BE2C (cell line): ENCODE measurements around the gene IRF2BPL.

Experiments
- DNase-seq: peaks from one replicate; pipeline ENCODE4 v3.0.0-alpha.2; 2020
- H3K27me3 ChIP-seq: fragments of 250-450 bp; sonication (Bioruptor Pico); 2 replicates; pipeline ENCODE4 v1.5.1; 2020; ENCODE audit warnings: mild to moderate bottlenecking
- H3K36me3 ChIP-seq: fragments of 250-450 bp; sonication (Bioruptor Pico); 2 replicates; pipeline ENCODE4 v1.5.1; 2020; ENCODE audit warnings: mild to moderate bottlenecking
- H3K4me1 ChIP-seq: fragments of 250-450 bp; sonication (Bioruptor Pico); 2 replicates; pipeline ENCODE4 v1.5.1; 2020
- H3K4me3 ChIP-seq: 2 replicates; pipeline ENCODE4 v1.5.1; 2011; ENCODE audit warnings: low read depth, low read length
- H3K9me3 ChIP-seq: fragments of 250-450 bp; sonication (Bioruptor Pico); 2 replicates; pipeline ENCODE4 v1.5.1; 2020
- CTCF ChIP-seq: IDR thresholded peaks from 2 replicates; pipeline ENCODE4 v1.5.1; 2012; ENCODE audit warnings: mild to moderate bottlenecking, low read depth, low read length

IRF2BPL gene

GRCh38 chr14:77069551-77069950 is 41.0 kb upstream of the IRF2BPL start:
- no peak overlapping the region for H3K4me3 ChIP-seq
- no peaks in the 10 kb centered on the region for H3K27me3 ChIP-seq
- peaks cover 32% of the 10 kb centered on the region for H3K4me1 ChIP-seq
- no peaks in the 10 kb centered on the region for H3K36me3 ChIP-seq
- DNase-seq: no peak
- no peak for TF ChIP-seq CTCF
- H3K9me3 ChIP-seq: no peaks in the 10 kb centered on the region

- Histone ChIP-seq H3K9me3 (no peaks in the 10 kb centered on the region), H3K27me3 (no peaks in the 10 kb centered on the region), H3K36me3 (no peaks in the 10 kb centered on the region), H3K4me3 (no peak overlapping the region), H3K4me1 (peaks cover 32% of the 10 kb centered on the region)
- no peak for TF ChIP-seq CTCF
- no peak for DNase-seq
Observed at GRCh38 chr14:77068517-77069200, 40.2 kb upstream of the IRF2BPL start.

GRCh38 chr14:77067632-77068516 is 39.4 kb upstream of the IRF2BPL start:
- H3K9me3 ChIP-seq: no peaks in the 10 kb centered on the region
- TF ChIP-seq CTCF: peak; percentile 95
- H3K4me1 ChIP-seq: peaks cover 32% of the 10 kb centered on the region
- no peaks in the 10 kb centered on the region for H3K36me3 ChIP-seq
- H3K4me3 ChIP-seq: no peak overlapping the region
- H3K27me3 ChIP-seq: no peaks in the 10 kb centered on the region
- DNase-seq: peak; percentile 83

GRCh38 chr14:77066578-77067172 is 38.2 kb upstream of the IRF2BPL start:
- no peak overlapping the region for H3K4me3 ChIP-seq
- H3K4me1 ChIP-seq: peaks cover 32% of the 10 kb centered on the region
- H3K36me3 ChIP-seq: no peaks in the 10 kb centered on the region
- no peaks in the 10 kb centered on the region for H3K27me3 ChIP-seq
- no peak for TF ChIP-seq CTCF
- H3K9me3 ChIP-seq: no peaks in the 10 kb centered on the region
- DNase-seq: peak; percentile 33

GRCh38 chr14:77065851-77066577 is 37.5 kb upstream of the IRF2BPL start:
- H3K4me3 ChIP-seq: no peak overlapping the region
- TF ChIP-seq CTCF: no peak
- no peaks in the 10 kb centered on the region for H3K36me3 ChIP-seq
- DNase-seq: no peak
- H3K4me1 ChIP-seq: peaks cover 32% of the 10 kb centered on the region
- H3K9me3 ChIP-seq: no peaks in the 10 kb centered on the region
- H3K27me3 ChIP-seq: no peaks in the 10 kb centered on the region
